Urinary bladder (tissue), 4 donors: ENCODE data around the gene RARRES2. TPM values are rescaled to one million over a fixed set of nuclear protein-coding genes. Genes with fewer than 3 reads are reported as not detected.
"Not testable (repeated sequence)": the region's sequence is repeated elsewhere in the genome, so short reads cannot be mapped to it uniquely, and the experiment has no call there.

ENCODE experiments used
- DNase-seq: peaks from one replicate; pipeline ENCODE4 v3.0.0-alpha.2; 2015; ENCODE audit errors: extremely low spot score
- H3K27ac ChIP-seq: one replicate; pipeline ENCODE4 v1.5.1; 2013; ENCODE audit warnings: low read depth, mild to moderate bottlenecking, moderate library complexity
- H3K36me3 ChIP-seq: one replicate; pipeline ENCODE4 v1.6.1; 2013; ENCODE audit warnings: mild to moderate bottlenecking, moderate library complexity; ENCODE audit not compliant: insufficient read depth
- H3K4me1 ChIP-seq: one replicate; pipeline ENCODE4 v1.6.1; 2013; ENCODE audit warnings: mild to moderate bottlenecking, moderate library complexity; ENCODE audit not compliant: insufficient read depth
- H3K4me3 ChIP-seq: one replicate; pipeline ENCODE4 v1.5.1; 2013; ENCODE audit warnings: low read depth, low read length
- WGBS: extraction: QIAGEN DNeasy Blood & Tissue Kit; methylation state at CpG from one replicate; pipeline ENCODE4 v1.1.7; 2013; 5-methylcytosine and 5-hydroxymethylcytosine counted together
- polyA plus RNA-seq: library from polyadenylated mRNA; stranded (reverse); fragments of 200-250 nt; gene quantifications from one replicate; pipeline ENCODE4 v1.2.3, GENCODE V29; 2013
- total RNA-seq: library from RNA; depleted of rRNA; stranded (reverse); fragments of >200 nt; gene quantifications from one replicate; pipeline ENCODE4 v1.2.3, GENCODE V29; 2014
- donor health status: healthy with polysubstance abuse.
- donor health status: healthy.

RARRES2 gene
- total and polyA plus RNA-seq, 2 donors: 86.2 to 400 TPM

DNA sequence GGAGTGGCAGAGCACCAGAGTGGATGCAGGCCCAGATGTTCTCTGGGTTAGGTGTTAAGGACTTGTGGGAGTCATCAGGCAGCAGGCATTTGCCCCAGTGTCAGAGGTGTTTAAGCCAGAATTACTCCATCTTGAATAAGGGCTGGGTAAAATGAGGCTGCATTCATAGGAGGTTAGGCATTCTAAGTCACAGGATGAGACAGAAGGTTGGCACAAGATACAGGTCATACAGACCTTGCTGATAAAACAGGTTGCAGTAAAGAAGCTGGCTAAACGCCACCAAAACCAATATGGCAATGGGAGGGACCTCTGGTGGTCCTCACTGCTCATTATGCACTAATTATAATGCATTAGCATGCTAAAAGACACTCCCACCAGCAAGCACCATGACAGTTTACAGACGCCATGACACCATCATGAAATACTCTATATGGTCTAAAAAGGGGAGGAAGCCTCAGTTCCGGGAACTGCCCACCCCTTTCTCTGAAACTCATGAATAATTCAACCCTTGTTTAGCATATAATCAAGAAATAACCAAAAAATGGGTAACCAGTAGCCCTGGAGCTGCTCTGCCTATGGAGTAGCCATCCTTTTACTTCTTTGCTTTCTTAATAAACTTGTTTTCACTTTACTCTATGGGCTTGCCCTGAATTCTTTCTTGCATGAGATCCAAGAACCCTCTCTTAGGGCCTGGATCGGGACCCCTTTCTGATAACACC, 19.2 kb downstream of the RARRES2 start:
- 78% methylated on average over 4 of the region's 4 CpGs for WGBS
- DNase-seq: no peak

DNA sequence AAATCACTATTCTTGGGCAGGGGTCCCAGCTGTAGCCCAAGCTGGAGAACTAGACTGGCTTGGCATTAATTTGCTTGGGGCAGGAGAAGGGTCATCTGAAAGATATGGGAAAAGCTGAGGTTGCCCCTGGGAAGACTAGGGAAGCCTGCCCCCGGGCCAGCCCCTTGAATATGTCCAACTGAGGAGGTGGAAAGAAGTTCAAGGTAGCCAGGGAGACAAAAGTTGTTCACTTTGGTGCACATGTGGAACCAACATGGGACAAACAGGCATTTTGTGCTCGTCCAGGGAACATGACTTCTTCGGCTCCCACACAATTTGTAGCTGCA, 19.7 kb downstream of the RARRES2 start:
- Histone ChIP-seq H3K4me1 (no peaks in the 10 kb centered on the region), H3K27ac (no peak overlapping the region), H3K36me3 (no peaks in the 10 kb centered on the region), H3K4me3 (no peak overlapping the region)
- DNase-seq: no peak
- WGBS: 95% methylated on average over 3 of the region's 3 CpGs

More for the DNA sequence above, 19.2 kb downstream of the RARRES2 start:
- H3K4me3 ChIP-seq: peak overlapping the region; percentile 78
- H3K36me3 ChIP-seq: no peaks in the 10 kb centered on the region
- no peaks in the 10 kb centered on the region for H3K4me1 ChIP-seq
- peak overlapping the region; percentile 83 for H3K27ac ChIP-seq

DNA sequence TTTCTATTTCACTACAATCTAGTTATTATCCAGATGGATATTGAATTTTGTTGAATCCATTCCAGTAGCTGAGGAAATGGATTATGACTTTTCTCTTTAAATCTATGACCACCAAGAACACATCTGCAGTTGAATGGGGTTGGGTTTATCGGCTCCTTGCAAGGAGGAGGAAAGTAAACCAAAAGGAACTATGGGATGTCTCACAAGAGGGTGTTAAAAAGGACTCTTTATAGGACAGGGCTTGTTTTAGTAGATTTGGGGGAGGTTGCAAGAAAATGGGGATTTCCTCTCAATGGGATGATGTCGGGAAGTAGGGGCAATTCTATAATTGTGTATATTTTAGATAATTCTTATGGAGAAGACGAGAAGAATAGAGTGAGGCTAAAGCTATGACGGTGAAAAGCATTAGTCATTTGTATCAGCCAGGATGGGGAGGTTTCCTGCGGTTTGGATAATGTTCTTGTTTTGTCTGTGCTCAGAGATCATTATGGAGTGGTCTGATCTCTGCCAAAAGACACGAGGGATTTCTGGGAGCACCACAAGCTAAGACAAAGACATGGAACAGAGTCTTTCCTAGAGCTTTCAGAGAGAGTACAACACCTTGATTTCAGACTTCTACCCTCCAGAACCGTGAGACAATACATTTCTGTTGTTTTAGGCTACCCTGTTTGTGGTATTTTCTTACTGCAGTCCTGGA, 23.5 kb downstream of the RARRES2 start:
- H3K27ac ChIP-seq: no peak overlapping the region
- no peaks in the 10 kb centered on the region for H3K36me3 ChIP-seq
- H3K4me3 ChIP-seq: no peak overlapping the region
- WGBS: 58% methylated on average over 7 of the region's 7 CpGs
- no peaks in the 10 kb centered on the region for H3K4me1 ChIP-seq
- DNase-seq: no peak

DNA sequence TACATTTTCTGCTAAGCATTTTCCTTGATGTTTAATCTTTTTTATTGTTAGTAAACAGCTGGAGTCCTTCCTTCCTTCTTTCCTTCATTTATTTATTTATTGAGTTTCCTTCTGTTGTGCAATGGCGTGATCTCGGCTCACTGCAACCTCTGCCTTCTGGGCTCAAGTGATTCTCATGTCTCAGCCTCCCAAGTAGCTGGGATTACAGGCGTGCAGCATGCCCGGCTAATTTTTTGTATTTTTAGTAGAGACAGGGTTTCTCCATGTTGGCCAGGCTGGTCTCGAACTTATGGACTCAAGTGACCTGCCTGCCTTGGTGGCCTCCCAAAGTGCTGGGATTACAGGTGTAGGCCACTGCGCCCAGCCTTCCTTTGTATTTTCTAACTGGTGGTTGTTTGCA, 24.4 kb downstream of the RARRES2 start:
- not testable (repeated sequence) for H3K4me3 ChIP-seq, DNase-seq, H3K4me1 ChIP-seq, H3K36me3 ChIP-seq, H3K27ac ChIP-seq
- 73% methylated on average over 6 of the region's 6 CpGs for whole genome bisulfite sequencing

DNA sequence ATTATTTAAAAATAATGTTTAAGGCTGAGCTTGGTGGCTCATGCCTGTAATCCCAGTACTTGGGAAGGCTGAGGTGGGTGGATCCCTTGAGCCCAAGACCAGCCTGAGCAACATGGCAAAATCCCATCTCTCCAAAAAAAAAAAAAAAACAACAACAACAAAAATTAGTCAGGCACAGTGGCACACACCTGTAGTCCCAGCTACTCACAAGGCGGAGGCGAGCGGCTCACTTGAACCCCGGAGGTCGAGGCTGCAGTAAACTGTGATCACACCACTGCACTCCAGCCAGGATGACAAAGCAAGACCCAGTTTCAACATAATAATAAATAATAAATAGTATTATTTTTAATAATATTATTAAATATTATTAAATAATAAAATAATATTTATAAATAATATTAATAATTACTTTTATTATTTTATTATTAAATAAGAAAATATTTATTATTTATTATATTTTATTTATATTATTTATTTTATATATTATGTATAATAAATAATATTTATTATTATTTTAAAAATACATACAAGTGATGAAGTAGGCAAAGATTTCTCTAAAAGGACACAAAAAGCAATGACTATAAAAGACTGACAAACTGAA, 26.7 kb downstream of the RARRES2 start:
- no peak for DNase-seq
- 98% methylated on average over 5 of the region's 5 CpGs for WGBS
- no peak overlapping the region for H3K27ac ChIP-seq
- H3K36me3 ChIP-seq: no peaks in the 10 kb centered on the region
- H3K4me1 ChIP-seq: no peaks in the 10 kb centered on the region
- no peak overlapping the region for H3K4me3 ChIP-seq

DNA sequence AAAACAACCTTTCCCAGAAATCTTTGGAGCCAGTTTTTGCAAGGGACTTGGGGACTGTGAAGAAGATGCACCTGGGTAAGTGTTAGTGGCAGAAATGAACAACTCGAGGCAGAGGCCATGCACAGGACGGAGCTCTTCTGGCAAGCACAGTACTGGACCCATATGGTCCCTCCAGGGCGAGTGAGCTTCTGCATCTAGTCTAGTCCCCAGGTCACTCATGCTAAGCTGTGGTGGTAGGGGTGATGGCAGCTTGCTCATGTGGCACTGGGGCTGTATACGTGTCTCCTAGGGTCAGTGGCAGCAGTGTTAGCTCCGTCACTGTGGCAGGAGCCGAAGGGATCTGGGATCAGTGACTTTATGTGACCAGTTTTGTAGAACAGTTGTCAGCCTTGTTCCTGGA, 27.6 kb downstream of the RARRES2 start:
- H3K36me3 ChIP-seq: no peaks in the 10 kb centered on the region
- no peak for DNase-seq
- H3K4me3 ChIP-seq: no peak overlapping the region
- 94% methylated on average over 6 of the region's 6 CpGs for WGBS
- H3K27ac ChIP-seq: no peak overlapping the region
- no peaks in the 10 kb centered on the region for H3K4me1 ChIP-seq

DNA sequence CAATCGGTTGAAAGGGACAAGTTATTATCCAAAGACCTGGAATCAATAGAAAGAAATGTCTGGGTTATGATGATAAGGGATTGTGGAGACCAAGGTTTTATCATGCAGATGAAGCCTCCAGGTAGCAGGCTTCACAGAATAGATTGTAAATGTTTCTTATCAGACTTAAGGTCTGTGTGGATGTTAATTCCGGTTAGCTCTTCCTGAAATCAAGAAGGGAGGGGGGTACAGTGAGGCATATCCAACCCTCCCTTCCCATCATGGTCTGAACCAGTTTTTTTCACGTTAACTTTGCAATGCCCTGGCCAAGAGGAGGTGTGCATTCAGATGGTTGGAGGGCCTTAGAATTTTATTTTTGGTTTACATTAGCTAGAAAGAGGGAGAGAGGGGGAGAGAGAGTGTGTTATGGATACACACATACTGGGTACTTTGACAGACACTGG, 28.0 kb downstream of the RARRES2 start:
- H3K4me1 ChIP-seq: no peaks in the 10 kb centered on the region
- WGBS: 70% methylated on average over 3 of the region's 3 CpGs
- H3K36me3 ChIP-seq: no peaks in the 10 kb centered on the region
- no peak for DNase-seq
- H3K4me3 ChIP-seq: no peak overlapping the region
- H3K27ac ChIP-seq: no peak overlapping the region

DNA sequence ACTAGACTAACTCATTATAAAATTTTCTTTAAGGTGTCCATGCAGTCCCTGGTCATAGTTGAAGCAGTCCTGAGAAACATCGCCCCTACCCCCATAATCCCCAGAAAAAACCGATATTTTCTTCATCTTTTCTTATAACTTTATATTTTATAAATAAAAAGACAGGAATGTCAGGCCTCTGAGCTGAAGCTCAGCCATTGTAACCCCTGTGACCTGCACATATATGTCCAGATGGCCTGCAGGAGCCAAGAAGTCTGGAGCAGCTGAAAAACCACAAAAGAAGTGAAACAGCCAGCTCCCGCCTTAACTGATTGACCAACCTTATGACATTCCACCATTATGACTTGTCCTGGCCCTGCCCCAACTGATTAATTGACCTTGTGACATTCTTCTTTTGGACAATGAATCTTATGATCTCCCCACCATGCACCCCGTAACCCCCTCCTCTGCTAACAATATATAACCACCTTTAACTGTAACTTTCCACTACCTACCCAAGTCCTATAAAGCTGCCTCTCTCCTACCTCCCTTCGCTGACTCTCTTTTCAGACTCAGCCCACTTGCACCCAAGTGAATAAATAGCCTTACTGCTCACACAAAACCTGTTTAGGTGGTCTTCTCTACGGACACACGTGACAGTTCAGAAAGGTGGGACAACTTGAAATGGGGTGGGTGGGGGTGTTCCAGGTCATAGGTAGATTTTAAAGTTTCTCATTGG, 28.6 kb downstream of the RARRES2 start:
- 87% methylated on average over 7 of the region's 7 CpGs for WGBS
- DNase-seq, H3K27ac ChIP-seq, H3K4me1 ChIP-seq, H3K4me3 ChIP-seq, H3K36me3 ChIP-seq: not testable (repeated sequence)

DNA sequence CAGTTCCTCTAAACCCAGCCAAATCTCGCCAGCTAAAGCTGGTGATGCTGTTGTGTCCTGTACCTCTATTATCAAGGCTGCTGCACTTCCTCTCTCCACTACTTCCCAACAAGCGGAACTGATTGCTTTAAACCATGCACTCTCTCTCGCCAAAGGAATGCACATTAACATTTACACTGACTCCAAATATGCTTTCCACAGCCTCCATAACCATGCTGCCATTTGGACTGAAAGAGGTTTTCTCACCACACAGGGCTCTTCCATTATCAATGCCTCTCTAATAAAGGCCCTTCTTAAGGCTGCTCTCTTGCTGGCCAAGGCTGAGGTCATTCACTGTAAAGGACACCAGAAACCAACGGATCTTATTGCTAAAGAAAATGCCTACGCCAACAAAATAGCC, 29.7 kb downstream of the RARRES2 start:
- WGBS: 80% methylated on average over 5 of the region's 5 CpGs
- Histone ChIP-seq H3K4me1 (no peaks in the 10 kb centered on the region), H3K27ac (no peak overlapping the region), H3K36me3 (no peaks in the 10 kb centered on the region), H3K4me3 (no peak overlapping the region)
- no peak for DNase-seq

DNA sequence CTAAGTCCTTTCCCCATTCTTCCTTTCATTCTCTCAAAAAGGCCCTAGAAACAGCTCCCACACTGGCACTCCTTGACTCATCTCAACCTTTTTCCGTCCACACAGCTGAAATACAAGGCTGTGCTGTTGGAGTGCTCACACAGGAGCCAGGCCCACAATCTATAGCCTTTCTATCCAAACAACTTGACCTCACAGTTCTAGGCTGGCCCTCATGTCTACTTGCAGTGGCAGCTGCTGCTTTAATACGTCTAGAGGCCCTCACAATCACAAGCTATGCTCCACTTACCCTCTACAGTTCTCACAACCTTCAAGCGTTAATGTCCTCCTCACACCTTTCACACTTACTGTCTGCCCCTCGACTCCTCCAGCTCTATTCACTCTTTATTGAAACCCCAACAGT, 30.3 kb downstream of the RARRES2 start:
- DNase-seq: no peak
- Histone ChIP-seq H3K36me3 (no peaks in the 10 kb centered on the region), H3K4me3 (no peak overlapping the region), H3K4me1 (no peaks in the 10 kb centered on the region), H3K27ac (no peak overlapping the region)
- WGBS: 94% methylated on average over 4 of the region's 4 CpGs

DNA sequence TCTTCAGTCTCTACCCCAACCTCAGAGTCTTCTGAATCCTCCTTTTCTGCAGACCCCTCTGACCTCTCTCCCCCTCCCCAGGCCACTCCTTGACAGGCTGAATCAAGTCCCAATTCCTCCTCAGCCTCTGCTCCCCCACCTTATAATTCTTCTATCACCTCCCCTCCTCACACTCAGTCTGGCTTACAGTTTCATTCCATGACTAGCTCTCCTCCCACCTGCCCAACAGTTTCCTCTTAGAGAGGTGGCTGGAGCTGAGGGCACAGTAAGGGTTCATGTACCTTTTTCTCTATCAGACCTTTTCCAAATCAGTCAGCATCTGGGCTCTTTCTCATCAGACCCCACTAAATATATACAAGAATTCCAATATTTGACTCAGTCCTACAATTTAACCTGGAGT, 32.9 kb downstream of the RARRES2 start:
- Histone ChIP-seq H3K27ac (no peak overlapping the region), H3K36me3 (no peaks in the 10 kb centered on the region), H3K4me3 (no peak overlapping the region), H3K4me1 (no peaks in the 10 kb centered on the region)
- no peak for DNase-seq

DNA sequence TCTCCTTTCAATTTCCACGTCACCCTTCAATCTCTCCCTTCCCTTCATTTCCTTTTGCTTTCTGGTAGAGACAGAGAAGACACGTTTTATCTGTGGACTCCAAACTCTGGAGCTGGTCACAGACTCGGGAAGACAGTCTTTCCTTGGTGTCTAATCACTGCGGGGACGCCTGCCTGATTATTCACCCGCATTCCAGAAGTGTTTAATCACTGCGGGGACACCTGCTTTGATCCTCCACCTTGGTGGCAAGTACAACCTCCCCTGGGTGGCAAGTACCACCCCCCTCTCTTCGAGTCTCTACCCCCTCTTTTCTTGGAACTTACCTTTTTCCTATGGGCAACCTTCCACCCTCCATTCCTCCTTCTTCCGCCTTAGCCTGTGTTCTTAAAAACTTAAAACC, 33.5 kb downstream of the RARRES2 start:
- Histone ChIP-seq H3K4me3 (no peak overlapping the region), H3K27ac (no peak overlapping the region), H3K4me1 (no peaks in the 10 kb centered on the region), H3K36me3 (no peaks in the 10 kb centered on the region)
- no peak for DNase-seq
- WGBS: 89% methylated on average over 9 of the region's 9 CpGs

DNA sequence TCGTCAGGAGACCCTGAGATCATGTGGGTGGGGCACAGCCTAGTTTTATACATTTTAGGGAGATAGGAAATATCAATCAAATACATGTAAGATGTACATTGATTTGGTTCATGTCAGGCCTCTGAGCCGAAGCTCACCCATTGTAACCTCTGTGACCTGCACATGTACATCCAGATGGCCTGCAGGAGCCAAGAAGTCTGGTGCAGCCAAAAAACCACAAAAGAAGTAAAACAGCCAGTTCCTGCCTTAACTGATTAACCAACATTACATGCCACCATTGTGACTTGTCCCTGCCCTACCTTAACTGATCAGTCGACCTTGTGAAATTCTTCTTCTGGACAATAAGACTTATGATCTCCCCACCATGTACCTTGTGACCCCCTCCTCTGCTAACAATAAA, 34.3 kb downstream of the RARRES2 start:
- WGBS: 89% methylated on average over 3 of the region's 3 CpGs
- no peak for DNase-seq

DNA sequence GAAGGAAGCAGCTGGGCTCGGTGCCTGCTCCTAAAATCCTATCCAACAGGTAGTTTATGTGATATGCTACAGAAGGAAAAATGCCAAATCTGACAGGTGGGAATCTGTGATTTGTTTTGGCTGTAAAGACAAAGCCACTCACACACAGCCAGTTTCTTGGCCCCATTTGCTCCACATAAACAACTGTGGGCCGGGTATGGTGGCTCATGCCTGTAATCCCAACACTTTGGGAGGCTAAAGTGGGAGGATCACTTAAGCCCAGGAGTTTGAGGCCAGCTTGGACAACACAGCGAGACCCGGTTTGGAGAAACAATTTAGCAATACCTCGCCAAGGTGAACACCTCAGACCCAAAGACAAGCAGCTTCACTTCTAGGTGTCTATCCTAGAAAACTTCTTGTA, 35.1 kb downstream of the RARRES2 start:
- DNase-seq: not testable (repeated sequence)

More for the DNA sequence above, 34.3 kb downstream of the RARRES2 start:
- H3K4me1 ChIP-seq: no peaks in the 10 kb centered on the region
- no peak overlapping the region for H3K4me3 ChIP-seq
- no peak overlapping the region for H3K27ac ChIP-seq
- H3K36me3 ChIP-seq: no peaks in the 10 kb centered on the region

More for the DNA sequence above, 35.1 kb downstream of the RARRES2 start:
- H3K4me1 ChIP-seq, H3K4me3 ChIP-seq, H3K27ac ChIP-seq, H3K36me3 ChIP-seq: not testable (repeated sequence)
- WGBS: 67% methylated on average over 5 of the region's 5 CpGs
